KOPT-K1 (cell line): ENCODE measurements around the gene PLEKHG4.
A peak's percentile ranks its signal among the peaks of the same experiment; 100 is the strongest.

Experiments
- H3K27ac ChIP-seq: fragments of 200-600 bp; sonication (generic); 2 replicates; pipeline ENCODE4 v1.5.1; 2016; ENCODE audit warnings: antibody characterized with exemption, mild to moderate bottlenecking, low read depth, low read length; ENCODE audit not compliant: poor library complexity, severe bottlenecking
- H3K36me3 ChIP-seq: fragments of 200-600 bp; sonication (generic); 2 replicates; pipeline ENCODE4 v1.5.1; 2017; ENCODE audit warnings: antibody characterized with exemption, mild to moderate bottlenecking, low read length, moderate library complexity; ENCODE audit not compliant: insufficient read depth
- H3K9me3 ChIP-seq: fragments of 200-600 bp; sonication (generic); 2 replicates; pipeline ENCODE4 v1.5.1; 2017; ENCODE audit warnings: antibody characterized with exemption, low read length, mild to moderate bottlenecking; ENCODE audit not compliant: insufficient read depth, poor library complexity, severe bottlenecking

The PLEKHG4 gene

GRCh38 chr16:67279296-67280089 lies at the start of gene PLEKHG4:
TSS of gene PLEKHG4 (plus strand) at chr16:67279532. CDS start at chr16:67280045, 513 bp downstream.
- H3K27ac ChIP-seq: peak within 1 kb of the TSS; percentile 83

GRCh38 chr16:67229906-67230808 lies 49.2 kb upstream of the PLEKHG4 start:
- H3K9me3 ChIP-seq: no peaks in the 10 kb centered on the region
- peaks cover 58% of the 10 kb centered on the region for H3K36me3 ChIP-seq
- no peak overlapping the region for H3K27ac ChIP-seq

More at GRCh38 chr16:67279296-67280089, at the start of gene PLEKHG4:
- Histone ChIP-seq H3K36me3 (peaks cover 58% of the 10 kb centered on the region), H3K9me3 (no peaks in the 10 kb centered on the region)

- peaks cover 61% of the 10 kb centered on the region for H3K36me3 ChIP-seq
- no peaks in the 10 kb centered on the region for H3K9me3 ChIP-seq
- H3K27ac ChIP-seq: no peak overlapping the region
These were observed 48.3 kb upstream of the PLEKHG4 start for GRCh38 chr16:67230809-67231660.

- peaks cover 71% of the 10 kb centered on the region for H3K36me3 ChIP-seq
- no peaks in the 10 kb centered on the region for H3K9me3 ChIP-seq
- no peak overlapping the region for H3K27ac ChIP-seq
These were observed 45.7 kb upstream of the PLEKHG4 start for GRCh38 chr16:67233596-67233995.

GRCh38 chr16:67234180-67234597 lies 45.1 kb upstream of the PLEKHG4 start:
- peaks cover 71% of the 10 kb centered on the region for H3K36me3 ChIP-seq
- no peak overlapping the region for H3K27ac ChIP-seq

GRCh38 chr16:67235816-67236562 lies 43.3 kb upstream of the PLEKHG4 start:
- no peaks in the 10 kb centered on the region for H3K9me3 ChIP-seq
- peak overlapping the region; percentile 80 for H3K27ac ChIP-seq
- peaks cover 56% of the 10 kb centered on the region for H3K36me3 ChIP-seq

More at GRCh38 chr16:67234180-67234597, 45.1 kb upstream of the PLEKHG4 start:
- H3K9me3 ChIP-seq: no peaks in the 10 kb centered on the region

- peak overlapping the region; percentile 80 for H3K27ac ChIP-seq
- H3K9me3 ChIP-seq: no peaks in the 10 kb centered on the region
- H3K36me3 ChIP-seq: peaks cover 48% of the 10 kb centered on the region; the same call in 1 of the 2 replicates
These were observed 42.6 kb upstream of the PLEKHG4 start for GRCh38 chr16:67236563-67237395.

- H3K36me3 ChIP-seq: peaks cover 43% of the 10 kb centered on the region; the same call in 1 of the 2 replicates
These were observed 41.7 kb upstream of the PLEKHG4 start for GRCh38 chr16:67237396-67238277.

GRCh38 chr16:67238278-67238575 lies 41.1 kb upstream of the PLEKHG4 start:
- Histone ChIP-seq H3K9me3 (no peaks in the 10 kb centered on the region), H3K36me3 (peaks cover 41% of the 10 kb centered on the region; the same call in 1 of the 2 replicates), H3K27ac (no peak overlapping the region)

More at GRCh38 chr16:67237396-67238277, 41.7 kb upstream of the PLEKHG4 start:
- H3K27ac ChIP-seq: no peak overlapping the region
- no peaks in the 10 kb centered on the region for H3K9me3 ChIP-seq

- Histone ChIP-seq H3K9me3 (no peaks in the 10 kb centered on the region), H3K36me3 (peaks cover 37% of the 10 kb centered on the region; the same call in 1 of the 2 replicates), H3K27ac (no peak overlapping the region)
These were observed 40.4 kb upstream of the PLEKHG4 start for GRCh38 chr16:67238806-67239470.

GRCh38 chr16:67240506-67240905 lies 38.8 kb upstream of the PLEKHG4 start:
- H3K9me3 ChIP-seq: no peaks in the 10 kb centered on the region
- no peak overlapping the region for H3K27ac ChIP-seq
- peaks cover 28% of the 10 kb centered on the region; the same call in 1 of the 2 replicates for H3K36me3 ChIP-seq
